Activated naive CD8-positive, alpha-beta T cell treated with anti-CD3 and anti-CD28 coated beads, Interleukin-2, amount 10 ng/mL, durations not matched to agents 7 days and 5 days (primary cell): ENCODE results near the gene B3GLCT. TPM values are rescaled to one million over a fixed set of nuclear protein-coding genes. Genes with fewer than 3 reads are reported as not detected.
"Not testable (repeated sequence)": the region's sequence is repeated elsewhere in the genome, so short reads cannot be mapped to it uniquely, and the experiment has no call there.

Experiments
- ATAC-seq: fragments of 150-1000 bp; cut with Tn5 transposase; one replicate; pipeline ENCODE4 v1.10.0; 2021; ENCODE audit warnings: low read depth, moderate library complexity
- POLR2A ChIA-PET: fragments of 350-600 bp; sonication (Branson Sonifier 250); formaldehyde crosslinking; loops from one replicate; lab custom pipeline; 2021; ENCODE audit warnings: antibody characterized with exemption; lab: Charles Lee
- DNase-seq: peaks from one replicate; pipeline ENCODE4 v3.0.0; 2021
- H3K27ac Mint-ChIP-seq: one replicate; pipeline ENCODE4 v1.8.0; 2022; ENCODE audit warnings: mild to moderate bottlenecking, mixed read lengths
- H3K27me3 Mint-ChIP-seq: one replicate; pipeline ENCODE4 v1.8.0; 2022; ENCODE audit warnings: mild to moderate bottlenecking, moderate library complexity, mixed read lengths
- H3K36me3 Mint-ChIP-seq: one replicate; pipeline ENCODE4 v1.8.0; 2021; ENCODE audit warnings: mild to moderate bottlenecking, mixed read lengths
- H3K4me1 Mint-ChIP-seq: one replicate; pipeline ENCODE4 v1.8.0; 2021; ENCODE audit warnings: mixed read lengths
- H3K4me3 Mint-ChIP-seq: one replicate; pipeline ENCODE4 v1.8.0; 2022; ENCODE audit warnings: mild to moderate bottlenecking, moderate library complexity, mixed read lengths
- H3K9me3 Mint-ChIP-seq: one replicate; pipeline ENCODE4 v1.8.0; 2021; ENCODE audit warnings: mixed read lengths
- total RNA-seq, 2 experiments: library from RNA; stranded (reverse); gene quantifications; one replicate each; pipeline ENCODE4 v1.2.3, GENCODE V29; 2021

B3GLCT gene
- total RNA-seq, 2 experiments from 2014 or later: 3.8 to 4.2 TPM

DNA sequence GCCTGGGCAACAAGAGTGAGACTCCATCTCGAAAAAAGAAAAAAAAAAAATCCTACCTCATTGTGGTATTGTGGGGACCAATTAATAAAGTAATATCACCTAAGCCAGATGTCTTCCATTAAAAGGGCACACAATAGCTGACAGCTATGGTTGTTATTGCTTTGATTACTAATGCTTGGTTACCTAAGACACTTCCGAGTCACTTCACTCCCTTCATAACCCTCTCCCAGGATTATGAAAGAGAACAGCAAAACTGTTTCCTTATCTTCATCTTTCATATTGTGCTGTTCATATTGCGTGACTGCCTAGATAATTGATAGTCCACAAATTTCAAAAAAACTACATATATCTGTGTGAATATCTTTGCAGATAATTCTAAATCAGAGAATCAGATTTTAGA lies 27.8 kb upstream of the B3GLCT start:
- DNase-seq (no peak), ATAC-seq (no peak)
- no peak overlapping the region for H3K27ac Mint-ChIP-seq
- H3K9me3 Mint-ChIP-seq: no peaks in the 10 kb centered on the region
- H3K27me3 Mint-ChIP-seq: peaks cover 7% of the 10 kb centered on the region
- no peaks in the 10 kb centered on the region for H3K36me3 Mint-ChIP-seq
- H3K4me1 Mint-ChIP-seq: peaks cover 13% of the 10 kb centered on the region
- H3K4me3 Mint-ChIP-seq: no peak overlapping the region
- POLR2A ChIA-PET: no interaction called here

GRCh38 chr13:31172535-31172934 lies 27.2 kb upstream of the B3GLCT start:
- Mint-ChIP-seq H3K4me1 (peaks cover 17% of the 10 kb centered on the region), H3K27me3 (peaks cover 7% of the 10 kb centered on the region), H3K9me3 (peaks cover 5% of the 10 kb centered on the region), H3K4me3 (no peak overlapping the region), H3K36me3 (no peaks in the 10 kb centered on the region), H3K27ac (no peak overlapping the region)
- POLR2A ChIA-PET: no interaction called here
- DNase-seq (no peak), ATAC-seq (no peak)

DNA sequence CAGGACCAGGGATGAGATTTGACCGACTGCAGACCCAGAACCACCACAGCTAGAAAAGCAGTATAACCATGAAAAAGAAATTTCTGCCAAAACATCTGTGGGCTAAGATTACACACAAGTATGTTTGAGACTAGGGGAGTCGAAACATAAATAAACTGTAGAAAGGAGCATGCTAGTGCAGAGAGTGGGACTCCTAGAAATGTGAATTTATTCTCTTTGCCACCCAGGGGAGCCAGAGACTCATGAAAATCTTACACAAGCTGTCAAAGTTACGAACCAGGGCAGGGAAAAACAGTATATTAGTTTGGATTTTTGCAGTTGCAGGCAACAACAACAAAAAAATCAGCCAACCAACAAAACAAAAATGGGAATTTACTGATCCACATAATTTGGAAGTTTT lies 25.8 kb upstream of the B3GLCT start:
- H3K4me1 Mint-ChIP-seq: peaks cover 15% of the 10 kb centered on the region
- no peak overlapping the region for H3K27ac Mint-ChIP-seq
- peaks cover 7% of the 10 kb centered on the region for H3K27me3 Mint-ChIP-seq
- POLR2A ChIA-PET: no interaction called here
- H3K4me3 Mint-ChIP-seq: no peak overlapping the region
- no peak for DNase-seq
- H3K36me3 Mint-ChIP-seq: no peaks in the 10 kb centered on the region
- H3K9me3 Mint-ChIP-seq: peaks cover 6% of the 10 kb centered on the region
- no peak for ATAC-seq

DNA sequence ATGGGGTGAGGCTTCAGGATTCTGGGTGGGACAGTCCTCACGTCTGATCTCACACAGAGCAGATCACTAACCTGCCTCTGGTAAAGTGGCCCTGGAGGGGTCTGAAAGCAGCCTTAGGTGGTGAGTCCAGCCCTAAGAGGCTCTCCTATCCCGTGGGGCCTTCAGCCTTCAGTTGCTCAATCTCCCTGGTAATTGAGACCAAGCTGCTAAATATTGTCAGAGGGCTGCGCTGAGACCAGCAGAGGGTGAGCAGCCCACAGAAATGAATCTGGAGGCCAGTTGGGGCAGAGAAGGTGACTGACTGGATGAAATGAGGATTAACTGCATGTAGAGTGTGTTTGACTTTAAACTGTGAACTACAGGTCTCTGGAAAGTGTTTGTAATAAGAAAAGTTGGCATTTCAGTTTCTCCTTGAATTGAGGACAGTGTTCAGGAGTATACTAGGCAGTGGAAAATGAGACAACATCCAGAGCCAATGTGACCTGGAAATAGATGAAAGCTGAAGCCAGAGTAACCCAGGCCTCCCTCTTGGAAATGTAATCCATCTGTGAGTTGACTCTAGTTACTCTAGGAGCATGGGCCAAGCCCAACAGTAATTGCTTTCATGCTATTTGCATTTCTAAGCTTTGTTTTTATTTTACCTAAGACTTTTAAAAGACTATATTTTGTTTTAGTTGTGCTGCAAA lies 23.8 kb upstream of the B3GLCT start:
- Mint-ChIP-seq H3K27me3 (peaks cover 7% of the 10 kb centered on the region), H3K27ac (no peak overlapping the region), H3K36me3 (no peaks in the 10 kb centered on the region), H3K9me3 (peaks cover 6% of the 10 kb centered on the region), H3K4me1 (peaks cover 8% of the 10 kb centered on the region), H3K4me3 (no peak overlapping the region)
- ATAC-seq (no peak), DNase-seq (no peak)
- POLR2A ChIA-PET: no interaction called here

DNA sequence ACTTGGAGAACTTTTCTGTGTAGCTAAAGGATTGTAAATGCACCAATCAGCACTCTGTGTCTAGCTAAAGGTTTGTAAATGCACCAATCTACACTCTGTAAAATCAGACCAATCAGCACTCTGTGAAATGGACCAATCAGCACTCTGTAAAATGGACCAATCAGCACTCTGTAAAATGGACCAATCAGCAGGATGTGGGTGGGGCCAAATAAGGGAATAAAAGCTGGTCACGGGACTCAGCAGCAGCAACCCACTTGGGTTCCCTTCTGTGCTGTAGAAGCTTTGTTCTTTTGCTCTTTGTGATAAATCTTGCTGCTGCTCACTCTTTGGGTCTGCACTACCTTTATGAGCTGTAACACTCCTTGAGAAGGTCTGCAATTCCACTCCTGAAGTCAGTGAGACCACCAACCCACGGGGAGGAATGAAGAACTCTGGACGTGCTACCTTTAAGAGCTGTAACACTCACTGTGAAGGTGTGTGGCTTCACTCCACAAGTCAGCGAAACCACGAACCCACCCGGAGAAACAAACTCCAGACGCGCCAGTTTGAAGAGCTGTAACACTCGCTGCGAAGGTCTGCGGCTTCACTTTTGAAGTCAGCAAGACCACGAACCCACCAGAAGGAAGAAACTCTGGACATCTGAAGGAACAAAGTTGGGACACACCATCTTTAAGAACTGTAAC lies 21.8 kb upstream of the B3GLCT start:
- H3K9me3 Mint-ChIP-seq, H3K4me1 Mint-ChIP-seq, H3K27me3 Mint-ChIP-seq, H3K36me3 Mint-ChIP-seq, DNase-seq, ATAC-seq, POLR2A ChIA-PET, H3K27ac Mint-ChIP-seq: not testable (repeated sequence)
- H3K4me3 Mint-ChIP-seq: peak overlapping the region; percentile 8

DNA sequence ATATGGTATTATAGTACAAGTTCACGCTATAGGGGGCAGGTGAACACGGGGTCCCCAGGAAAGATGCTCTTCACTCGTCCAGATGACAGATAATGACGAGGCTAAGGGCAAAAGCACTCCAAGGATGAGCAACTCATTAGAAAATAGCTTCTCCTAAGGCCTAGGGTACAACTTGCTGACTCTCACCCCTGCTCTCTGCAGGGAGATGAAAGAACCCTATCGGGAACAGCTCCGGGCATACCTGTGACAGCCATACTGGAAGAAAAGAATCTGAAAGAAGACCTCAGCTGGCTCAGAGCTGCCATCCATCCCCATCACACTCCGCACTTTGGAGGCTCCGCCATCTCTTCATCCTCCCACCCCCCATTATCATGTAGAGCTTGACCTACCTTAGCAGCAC lies 20.5 kb upstream of the B3GLCT start:
- POLR2A ChIA-PET: interaction anchor here (0.6 kb wide), 1 partner anchor 20 kb away, joined by 3 read pairs; the partner anchor contains the start of gene B3GLCT
- DNase-seq (no peak), ATAC-seq (no peak)
- peaks cover 6% of the 10 kb centered on the region for H3K9me3 Mint-ChIP-seq
- H3K27ac Mint-ChIP-seq: no peak overlapping the region
- H3K4me1 Mint-ChIP-seq: peaks cover 7% of the 10 kb centered on the region
- peaks cover 2% of the 10 kb centered on the region for H3K27me3 Mint-ChIP-seq
- no peak overlapping the region for H3K4me3 Mint-ChIP-seq
- no peaks in the 10 kb centered on the region for H3K36me3 Mint-ChIP-seq

DNA sequence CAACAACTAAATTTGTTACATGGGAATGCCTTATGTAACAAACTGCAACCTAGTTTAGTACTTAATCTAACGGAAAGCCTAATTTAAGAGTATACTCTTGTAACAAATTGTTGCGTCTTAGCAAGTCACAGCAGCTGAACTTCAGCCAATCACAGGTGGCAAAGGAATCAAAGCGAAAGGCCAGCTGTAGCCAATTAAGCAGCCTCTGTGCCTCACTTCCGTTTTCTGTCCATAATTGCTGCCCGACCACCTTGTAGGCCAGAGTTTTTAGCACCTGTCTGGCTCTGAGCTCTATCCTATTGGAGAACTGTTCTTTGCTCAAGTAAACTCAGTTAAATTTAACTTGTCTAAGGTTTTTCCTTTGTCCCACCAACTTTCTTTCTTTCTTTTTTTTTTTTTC lies 20.0 kb upstream of the B3GLCT start:
- Mint-ChIP-seq H3K9me3 (peaks cover 6% of the 10 kb centered on the region), H3K27ac (no peak overlapping the region), H3K36me3 (no peaks in the 10 kb centered on the region), H3K4me1 (peaks cover 7% of the 10 kb centered on the region), H3K27me3 (peaks cover 2% of the 10 kb centered on the region), H3K4me3 (no peak overlapping the region)
- no peak for ATAC-seq
- POLR2A ChIA-PET: interaction anchor here (0.6 kb wide), 1 partner anchor 20 kb away, joined by 3 read pairs; the partner anchor contains the start of gene B3GLCT
- DNase-seq: no peak

- POLR2A ChIA-PET: no interaction called here
- Mint-ChIP-seq H3K27me3 (peaks cover 2% of the 10 kb centered on the region), H3K9me3 (peaks cover 1% of the 10 kb centered on the region), H3K27ac (no peak overlapping the region), H3K4me3 (no peak overlapping the region), H3K36me3 (no peaks in the 10 kb centered on the region), H3K4me1 (peaks cover 3% of the 10 kb centered on the region)
- DNase-seq: no peak
- ATAC-seq: no peak
Measured at GRCh38 chr13:31182987-31183386, 16.8 kb upstream of the B3GLCT start.

- H3K4me3 Mint-ChIP-seq: no peak overlapping the region
- no peaks in the 10 kb centered on the region for H3K4me1 Mint-ChIP-seq
- no peak for DNase-seq
- H3K27me3 Mint-ChIP-seq: peaks cover 6% of the 10 kb centered on the region
- POLR2A ChIA-PET: no interaction called here
- no peak overlapping the region for H3K27ac Mint-ChIP-seq
- ATAC-seq: no peak
- no peaks in the 10 kb centered on the region for H3K36me3 Mint-ChIP-seq
- no peaks in the 10 kb centered on the region for H3K9me3 Mint-ChIP-seq
Measured at GRCh38 chr13:31184451-31184850, 15.3 kb upstream of the B3GLCT start.

GRCh38 chr13:31184981-31185645 lies 14.7 kb upstream of the B3GLCT start:
- Mint-ChIP-seq H3K9me3 (no peaks in the 10 kb centered on the region), H3K36me3 (no peaks in the 10 kb centered on the region), H3K27ac (no peak overlapping the region), H3K4me1 (no peaks in the 10 kb centered on the region), H3K4me3 (no peak overlapping the region), H3K27me3 (peaks cover 7% of the 10 kb centered on the region)
- DNase-seq: no peak
- POLR2A ChIA-PET: no interaction called here
- no peak for ATAC-seq

DNA sequence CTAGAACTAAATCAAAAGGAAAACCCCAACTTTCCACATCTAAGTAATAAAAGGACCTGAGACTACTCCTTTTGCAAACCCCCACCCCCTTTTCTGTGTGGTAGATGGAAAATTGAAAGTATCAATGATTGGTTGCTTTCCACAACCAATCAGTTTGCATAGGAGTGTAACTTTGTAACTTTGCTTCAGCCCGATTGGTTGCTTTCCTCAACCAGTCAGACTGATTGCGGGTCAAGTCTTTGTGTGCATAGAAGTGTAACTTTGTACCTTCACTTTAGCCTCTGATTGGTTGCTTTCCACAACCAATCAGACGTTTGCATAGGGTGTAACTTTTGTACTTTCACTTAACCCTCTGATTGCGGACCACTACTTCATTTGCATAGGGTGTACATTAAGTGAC lies 8.0 kb upstream of the B3GLCT start:
- Mint-ChIP-seq H3K4me3 (no peak overlapping the region), H3K4me1 (peaks cover 3% of the 10 kb centered on the region), H3K36me3 (no peaks in the 10 kb centered on the region), H3K27ac (no peak overlapping the region), H3K27me3 (peaks cover 8% of the 10 kb centered on the region), H3K9me3 (no peaks in the 10 kb centered on the region)
- DNase-seq (no peak), ATAC-seq (no peak)
- POLR2A ChIA-PET: no interaction called here

- Mint-ChIP-seq H3K4me3 (no peak overlapping the region), H3K27ac (no peak overlapping the region), H3K4me1 (peaks cover 3% of the 10 kb centered on the region), H3K9me3 (no peaks in the 10 kb centered on the region), H3K36me3 (no peaks in the 10 kb centered on the region), H3K27me3 (peaks cover 8% of the 10 kb centered on the region)
- no peak for ATAC-seq
- no peak for DNase-seq
- POLR2A ChIA-PET: no interaction called here
Measured at GRCh38 chr13:31192306-31192705, 7.5 kb upstream of the B3GLCT start.

GRCh38 chr13:31195616-31196015 lies 4.2 kb upstream of the B3GLCT start:
- H3K9me3 Mint-ChIP-seq: no peaks in the 10 kb centered on the region
- H3K36me3 Mint-ChIP-seq: no peaks in the 10 kb centered on the region
- H3K4me3 Mint-ChIP-seq: no peak overlapping the region
- no peak for ATAC-seq
- no peaks in the 10 kb centered on the region for H3K27me3 Mint-ChIP-seq
- POLR2A ChIA-PET: no interaction called here
- H3K4me1 Mint-ChIP-seq: peaks cover 7% of the 10 kb centered on the region
- no peak for DNase-seq
- H3K27ac Mint-ChIP-seq: no peak overlapping the region

DNA sequence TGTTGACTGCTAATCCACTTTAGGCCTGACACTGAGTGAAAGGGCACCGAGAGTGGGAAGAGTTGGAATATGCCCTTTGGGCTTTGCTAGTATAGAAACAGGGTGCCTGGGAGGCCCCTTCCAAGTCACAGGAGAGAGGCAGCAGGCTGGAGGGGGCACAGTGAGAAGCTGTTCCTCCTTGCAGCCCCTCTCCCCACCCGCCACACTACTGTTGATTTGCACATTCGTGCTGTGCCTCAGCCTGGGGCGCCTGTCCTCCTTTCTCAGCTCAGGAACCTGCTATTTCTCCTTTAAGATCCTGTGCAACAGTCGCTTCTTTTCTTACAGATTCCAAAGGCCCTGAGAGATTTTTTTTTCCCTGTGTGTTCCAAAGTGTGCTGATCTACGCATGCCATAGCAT lies 2.8 kb upstream of the B3GLCT start:
- peaks cover 17% of the 10 kb centered on the region for H3K4me1 Mint-ChIP-seq
- POLR2A ChIA-PET: no interaction called here
- no peaks in the 10 kb centered on the region for H3K36me3 Mint-ChIP-seq
- no peak overlapping the region for H3K27ac Mint-ChIP-seq
- H3K27me3 Mint-ChIP-seq: no peaks in the 10 kb centered on the region
- DNase-seq (no peak), ATAC-seq (no peak)
- H3K4me3 Mint-ChIP-seq: no peak overlapping the region
- no peaks in the 10 kb centered on the region for H3K9me3 Mint-ChIP-seq
